GM03348 (cell line): ENCODE results near the gene WWOX.
"Not testable (repeated sequence)": the region's sequence is repeated elsewhere in the genome, so short reads cannot be mapped to it uniquely, and the experiment has no call there.

ENCODE experiments used
- DNase-seq: peaks from one replicate; pipeline ENCODE4 v3.0.0; 2012; ENCODE audit warnings: low spot score

The WWOX gene

DNA sequence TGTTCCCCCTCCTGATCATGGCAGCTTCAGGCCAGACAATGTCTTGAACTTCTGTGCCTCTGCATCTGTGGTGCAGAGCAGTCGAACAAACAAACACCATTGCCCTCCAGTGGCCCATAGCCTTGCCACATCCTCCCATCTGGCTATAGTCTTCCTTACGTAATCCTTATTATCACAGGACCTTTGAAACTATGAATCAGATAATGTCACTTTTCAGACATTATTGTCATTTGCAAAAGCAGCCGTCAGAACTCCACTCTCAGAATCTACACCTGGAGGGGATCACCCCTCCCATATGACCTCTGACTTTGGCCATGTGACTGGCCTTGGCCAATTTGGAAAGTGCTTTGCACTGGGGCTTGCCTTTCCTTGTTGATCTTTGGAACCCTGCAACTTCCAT lies 1113.8 kb downstream of the WWOX start:
- DNase-seq = no peak

DNA sequence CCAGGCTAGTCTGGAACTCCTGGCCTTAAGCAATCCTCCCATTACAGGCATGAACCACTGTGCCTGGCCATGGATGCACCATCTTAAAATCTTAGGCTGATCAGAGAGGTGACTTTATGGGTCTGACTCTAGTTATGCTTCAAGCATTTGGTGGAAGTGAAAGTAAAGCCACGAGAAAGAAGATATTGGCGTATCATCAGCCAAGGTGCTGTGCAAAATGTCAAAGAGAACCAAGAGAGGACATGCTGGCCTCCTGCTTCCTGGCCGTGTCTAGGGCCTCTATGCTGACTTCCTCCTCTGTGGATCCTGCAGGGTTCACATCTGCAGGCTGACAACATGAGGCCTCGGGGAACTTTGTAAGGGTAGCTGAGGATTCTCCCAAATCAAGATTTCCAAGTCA lies 1115.8 kb downstream of the WWOX start:
- no peak for DNase-seq

DNA sequence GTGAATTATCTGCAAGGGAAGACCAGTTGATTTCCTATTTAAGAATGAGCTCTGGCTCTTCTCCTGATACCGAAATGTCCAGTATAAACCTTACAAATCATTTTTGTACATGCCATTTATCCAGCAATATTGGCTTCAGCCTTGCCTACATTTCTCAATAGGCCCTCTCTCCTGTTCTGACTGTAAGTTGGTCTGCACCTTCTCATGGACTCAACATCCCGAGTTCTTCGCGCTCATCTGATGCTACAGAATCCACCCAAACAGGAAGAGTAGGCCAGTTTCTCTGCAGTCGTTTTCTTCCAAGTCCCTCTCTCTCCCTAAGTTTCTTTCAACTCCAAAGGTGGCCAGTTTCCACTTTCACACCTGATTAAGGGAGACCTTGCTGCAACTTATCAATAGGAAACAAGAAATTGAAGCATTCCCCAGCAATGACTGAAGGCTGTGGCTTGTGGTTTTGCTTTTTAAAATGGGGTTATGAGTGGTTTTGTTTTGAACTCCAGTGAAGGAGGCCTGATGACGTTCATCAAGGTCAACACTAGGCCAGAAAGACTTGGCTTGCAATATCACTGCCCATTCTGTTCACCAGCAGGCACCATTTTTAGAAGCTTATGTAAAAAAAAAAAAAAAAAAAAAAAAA lies 1118.0 kb downstream of the WWOX start:
- DNase-seq = no peak

DNA sequence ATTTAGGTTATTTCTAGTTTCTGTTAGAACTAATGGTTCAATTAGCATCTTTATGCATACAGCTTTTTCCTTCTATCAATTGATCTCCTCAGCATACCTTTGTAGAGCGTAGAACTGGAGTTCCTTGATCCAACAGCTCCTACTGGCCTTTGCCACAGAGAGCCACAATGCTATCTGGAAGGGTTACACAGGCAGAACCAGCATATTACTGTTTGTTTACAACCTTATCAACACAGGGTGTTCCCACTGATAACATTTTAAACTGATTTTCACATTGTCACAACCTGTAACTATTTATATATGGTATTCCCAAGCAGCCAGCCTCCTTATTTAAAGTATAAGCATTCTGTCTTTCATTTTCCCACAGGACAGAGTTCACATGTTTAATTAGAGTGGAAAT lies 1118.9 kb downstream of the WWOX start:
- no peak for DNase-seq

DNA sequence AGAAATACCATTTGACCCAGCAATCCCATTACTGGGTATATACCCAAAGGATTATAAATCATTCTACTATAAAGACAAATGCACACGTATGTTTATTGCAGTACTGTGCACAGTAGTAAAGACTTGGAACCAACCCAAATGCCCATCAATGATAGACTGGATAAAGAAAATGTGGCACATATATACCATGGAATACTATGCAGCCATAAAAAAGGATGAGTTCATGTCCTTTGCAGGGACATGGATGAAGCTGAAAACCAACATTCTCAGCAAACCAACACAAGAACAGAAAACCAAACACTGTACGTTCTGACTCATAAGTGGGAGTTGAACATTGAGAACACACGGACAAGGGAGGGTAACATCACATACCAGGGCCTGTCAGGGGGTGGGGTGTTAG lies 1126.5 kb downstream of the WWOX start:
- not testable (repeated sequence) for DNase-seq

DNA sequence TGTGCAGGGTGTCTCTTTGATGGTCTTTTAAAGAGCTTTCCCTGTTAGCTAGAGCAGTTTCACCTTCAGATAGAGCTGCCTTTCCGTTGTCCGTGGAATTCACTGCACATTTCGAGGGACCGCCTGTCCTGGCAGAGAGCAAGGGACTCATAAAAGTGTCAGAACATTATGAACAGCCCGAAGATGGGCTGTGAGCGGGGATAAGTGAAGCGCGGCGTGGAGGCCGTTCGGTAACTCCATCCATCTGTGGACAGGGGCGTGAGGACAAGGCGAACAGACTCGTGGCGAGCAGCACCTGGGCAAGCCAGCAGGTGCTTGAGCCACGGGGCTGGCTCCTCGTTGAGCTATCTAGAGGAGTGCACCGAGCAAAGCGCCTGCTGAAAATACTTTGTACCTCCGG lies 1129.9 kb downstream of the WWOX start:
- no peak for DNase-seq

DNA sequence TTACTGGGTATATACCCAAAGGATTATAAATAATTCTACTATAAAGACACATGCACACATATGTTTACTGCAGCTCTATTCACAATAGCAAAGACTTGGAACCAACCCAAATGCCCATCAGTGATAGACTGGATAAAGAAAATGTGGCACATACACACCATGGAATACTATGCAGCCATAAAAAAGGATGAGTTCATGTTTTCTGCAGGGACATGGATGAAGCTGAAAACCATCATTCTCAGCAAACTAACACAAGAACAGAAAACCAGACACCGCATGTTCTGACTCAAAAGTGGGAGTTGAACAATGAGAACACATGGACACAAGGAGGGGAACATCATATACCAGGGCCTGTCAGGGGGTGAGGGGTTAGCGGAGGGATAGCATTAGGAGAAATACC lies 1146.2 kb downstream of the WWOX start:
- not testable (repeated sequence) for DNase-seq

DNA sequence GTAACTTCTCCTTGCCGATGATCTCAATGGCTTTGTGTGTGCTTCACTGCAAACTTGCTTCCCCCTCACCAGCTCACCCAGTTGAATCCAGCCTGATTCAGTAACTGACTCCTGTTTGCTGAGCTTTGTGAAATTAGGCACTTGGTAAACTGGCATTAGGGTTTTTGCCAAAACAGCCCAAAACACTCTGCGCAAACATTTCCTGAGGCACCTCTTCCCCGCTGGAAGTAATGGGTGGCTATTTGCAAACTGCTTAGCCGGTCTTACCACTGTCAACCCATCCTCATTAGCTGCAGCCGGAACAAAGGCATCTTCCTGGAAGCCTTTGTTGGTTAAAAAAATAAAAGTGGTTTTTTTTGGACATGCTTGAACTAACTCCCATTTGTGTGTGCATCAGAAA lies 1147.9 kb downstream of the WWOX start:
- DNase-seq = no peak

DNA sequence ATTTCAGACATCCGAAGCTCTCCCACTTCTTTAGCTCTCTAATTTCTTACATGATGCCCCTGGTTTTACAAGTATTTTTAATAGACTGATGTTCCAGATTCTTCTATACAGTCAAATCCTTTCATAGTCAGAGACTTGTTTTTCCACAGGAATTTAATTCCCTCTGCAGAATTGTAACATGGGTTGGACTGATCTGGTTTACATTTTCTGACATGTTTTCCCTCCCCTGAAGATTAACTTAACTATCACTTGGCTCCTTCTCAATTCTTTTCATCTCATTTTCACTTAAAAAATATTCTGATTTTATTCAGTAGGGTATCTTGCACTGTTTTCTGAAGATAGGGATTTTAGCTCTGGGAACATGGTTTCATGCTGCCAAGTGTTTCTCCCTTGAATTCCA lies 1148.9 kb downstream of the WWOX start:
- DNase-seq = no peak

DNA sequence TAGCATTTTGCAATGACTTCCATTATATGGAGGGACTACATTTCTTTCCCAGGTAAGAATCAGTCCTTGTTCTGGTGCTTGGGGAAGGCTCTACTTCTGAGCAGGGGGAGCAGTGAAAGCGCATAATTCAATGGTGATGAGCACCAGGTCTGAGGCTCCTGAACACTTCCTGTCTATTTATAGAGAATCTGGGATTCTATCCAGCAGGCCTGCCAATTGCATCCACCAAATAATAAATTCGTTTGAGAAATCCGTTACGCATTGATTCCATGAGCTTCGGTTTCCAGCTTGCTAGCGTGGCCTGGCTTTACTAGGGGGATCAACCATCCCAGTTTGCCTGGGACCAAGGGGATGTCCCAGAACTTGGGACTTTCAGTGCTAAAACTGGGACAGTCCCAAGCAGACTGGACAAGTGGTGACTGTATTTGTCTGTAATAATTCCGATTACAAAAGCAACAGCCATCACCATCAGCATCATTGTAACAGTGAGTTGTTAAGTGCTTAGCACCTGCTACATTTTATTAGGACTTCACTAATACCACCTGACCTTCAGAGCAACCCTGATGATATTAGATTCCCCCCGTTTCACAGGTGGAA lies 1151.1 kb downstream of the WWOX start:
- DNase-seq = no peak

DNA sequence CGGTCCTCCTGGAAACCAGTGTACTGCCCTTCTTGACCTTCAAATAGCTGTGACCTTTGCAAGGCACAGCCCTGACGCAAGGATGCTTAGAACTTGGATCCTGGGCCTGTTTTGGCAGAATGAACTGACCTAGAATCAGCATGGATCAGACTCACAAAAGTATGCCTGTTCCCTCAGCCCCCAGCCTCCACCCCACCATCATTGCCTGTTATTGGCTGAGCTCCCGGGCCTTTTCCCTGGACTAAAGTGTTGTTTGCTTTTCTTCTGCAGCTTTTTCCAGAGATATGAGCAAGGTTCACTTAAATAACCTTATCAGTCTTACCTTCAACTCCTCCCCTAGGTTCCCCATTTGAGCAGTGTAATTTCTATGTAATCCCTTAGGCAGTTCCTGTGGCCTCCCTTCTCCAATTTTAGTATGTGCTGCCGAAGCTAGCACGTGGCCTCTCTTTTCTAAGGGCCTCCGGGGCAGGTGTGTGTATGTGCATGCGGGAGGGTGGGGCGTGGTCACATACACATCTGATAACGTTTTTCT lies 1153.7 kb downstream of the WWOX start:
- no peak for DNase-seq

DNA sequence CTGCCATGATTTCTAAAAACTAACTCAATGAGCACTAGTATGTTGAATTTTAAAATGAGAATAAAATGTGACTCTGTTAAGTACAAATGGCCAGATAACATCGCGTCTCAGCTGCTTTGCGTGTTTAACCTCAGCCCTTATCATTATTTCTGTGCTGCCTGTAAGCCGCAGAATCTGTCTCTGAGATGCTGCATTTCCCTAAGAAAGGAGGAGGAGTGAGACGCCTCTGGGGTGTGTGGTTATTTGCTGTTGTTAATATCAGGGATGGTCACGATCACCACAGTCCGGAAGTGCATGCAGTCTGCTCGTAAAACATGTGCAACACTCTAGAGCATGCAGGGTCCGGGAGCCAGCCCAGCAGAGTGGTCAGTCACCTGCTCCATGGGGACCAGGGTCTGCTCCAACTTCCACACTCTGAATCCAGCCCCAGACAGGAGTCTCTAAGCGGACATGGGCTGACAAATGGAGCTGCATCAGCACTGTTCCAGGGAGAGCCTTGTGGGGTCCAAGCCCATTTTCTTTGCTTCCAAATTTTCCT lies 1158.6 kb downstream of the WWOX start:
- DNase-seq = no peak

DNA sequence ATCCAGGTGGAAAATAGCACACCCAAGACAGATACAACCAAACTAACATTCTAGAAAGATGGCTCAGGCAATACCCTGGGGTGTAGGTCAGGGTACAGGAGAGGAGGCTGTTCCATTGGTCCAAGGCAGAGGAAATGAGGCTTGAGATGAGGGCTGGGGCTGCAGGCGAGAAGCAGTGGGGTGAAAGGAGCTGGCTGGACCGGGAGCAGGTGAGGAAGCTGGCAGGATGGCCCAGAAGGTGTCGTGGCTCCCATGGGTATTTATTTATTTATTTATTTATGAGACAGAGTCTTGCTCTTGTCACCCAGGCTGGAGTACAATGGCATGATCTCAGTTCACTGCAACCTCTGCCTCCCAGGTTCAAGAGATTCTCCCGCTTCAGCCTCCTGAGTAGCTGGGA lies 1161.4 kb downstream of the WWOX start:
- not testable (repeated sequence) for DNase-seq

DNA sequence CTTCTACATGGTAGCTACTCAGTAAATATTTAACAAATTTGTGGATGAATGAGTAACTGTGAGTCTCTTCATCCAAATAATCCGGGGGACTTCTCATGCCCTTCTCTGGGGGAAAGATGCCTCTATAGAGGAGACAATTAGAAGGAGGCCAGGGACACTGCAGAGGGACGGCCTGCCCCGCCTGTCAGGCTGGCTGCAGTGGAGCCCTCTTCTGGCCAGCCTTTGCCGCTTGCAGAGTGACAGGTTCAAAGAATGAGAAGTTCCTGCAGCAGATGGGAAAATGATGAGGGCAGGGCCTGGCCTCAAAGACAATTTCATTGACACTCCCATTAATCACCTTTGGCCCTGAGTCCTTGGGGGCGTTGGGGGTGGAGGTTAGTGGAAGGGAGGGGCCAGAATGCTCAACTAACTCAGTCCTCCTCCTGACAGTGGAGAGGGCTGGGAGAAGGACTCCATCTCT lies 1162.1 kb downstream of the WWOX start:
- no peak for DNase-seq

DNA sequence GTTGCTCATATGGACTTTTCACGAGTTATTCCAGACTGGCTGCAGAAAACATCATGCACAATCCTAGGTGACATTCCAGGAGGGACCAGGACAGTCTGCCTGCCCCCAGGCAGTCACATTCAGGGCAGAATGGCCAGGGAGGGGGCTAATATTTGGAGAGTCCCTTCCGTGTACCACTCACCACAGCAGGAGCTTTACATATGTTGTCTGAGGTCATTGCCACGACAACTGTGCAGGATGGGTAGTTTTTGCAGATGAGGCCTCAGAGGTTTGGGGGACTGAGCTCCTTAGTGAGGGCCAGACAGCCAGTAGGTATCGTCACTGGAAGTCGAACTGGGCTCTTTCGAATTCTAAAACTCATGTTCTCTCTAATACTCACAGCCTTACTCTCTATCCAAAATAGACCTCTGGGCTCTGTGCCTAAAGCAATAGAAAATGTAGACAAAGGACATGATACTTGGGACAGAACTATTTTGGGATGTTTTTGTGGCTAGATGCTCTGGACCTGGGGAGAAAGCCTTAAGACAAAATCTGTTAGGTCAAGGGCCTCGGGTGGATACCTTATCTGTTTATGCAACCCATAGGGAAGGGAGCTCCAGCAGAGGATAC lies 1162.6 kb downstream of the WWOX start:
- DNase-seq = no peak
